C1 segment of cervical spinal cord (tissue), 14 donors: ENCODE results near the gene SF3B4.
A peak's percentile ranks its signal among the peaks of the same experiment; 100 is the strongest.
"Not testable (repeated sequence)": the region's sequence is repeated elsewhere in the genome, so short reads cannot be mapped to it uniquely, and the experiment has no call there.

ENCODE experiments used
- DNase-seq, 14 donors: peaks; one replicate each; lab custom pipeline; 2025; lab: John Stamatoyannopoulos, UW

Gene SF3B4

DNA sequence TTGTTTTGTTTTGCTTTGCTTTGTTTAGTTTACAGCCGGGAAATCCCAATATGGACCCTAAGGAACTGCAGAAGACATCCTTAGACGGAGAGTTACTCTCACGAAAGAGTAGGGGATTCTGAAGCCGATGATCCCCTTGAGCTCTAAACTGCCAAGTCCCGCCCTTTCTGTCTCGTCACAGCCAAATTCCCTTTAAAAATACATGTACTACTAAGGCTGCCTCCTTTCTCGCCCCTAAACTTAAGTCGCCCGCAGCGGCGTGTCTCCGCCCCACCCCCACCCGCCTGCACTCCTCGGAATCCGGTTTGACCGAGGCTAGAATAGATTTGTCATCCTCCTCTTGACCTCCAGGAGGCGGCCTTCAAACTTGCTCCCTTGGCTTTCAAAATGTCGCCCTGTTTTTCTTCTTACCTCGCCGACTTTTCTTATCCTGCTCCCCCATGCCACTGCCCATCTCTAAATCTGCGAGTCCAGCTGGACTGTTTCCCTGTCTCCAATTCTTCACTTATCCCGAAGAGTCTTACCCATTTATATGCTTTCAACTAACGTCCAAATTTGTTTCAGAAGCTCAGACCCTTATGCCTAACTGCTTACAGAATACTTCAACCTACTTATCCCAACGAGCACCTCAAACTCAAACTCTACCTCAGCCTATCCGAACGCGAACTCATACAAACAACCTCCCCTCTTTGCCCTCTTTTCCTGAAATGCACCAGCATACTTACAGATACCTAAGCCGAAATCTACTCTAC, 39.2 kb downstream of the SF3B4 start:
- DNase-seq = peak in 13 of 14 donors; percentile 6 to 90 (median 75)

DNA sequence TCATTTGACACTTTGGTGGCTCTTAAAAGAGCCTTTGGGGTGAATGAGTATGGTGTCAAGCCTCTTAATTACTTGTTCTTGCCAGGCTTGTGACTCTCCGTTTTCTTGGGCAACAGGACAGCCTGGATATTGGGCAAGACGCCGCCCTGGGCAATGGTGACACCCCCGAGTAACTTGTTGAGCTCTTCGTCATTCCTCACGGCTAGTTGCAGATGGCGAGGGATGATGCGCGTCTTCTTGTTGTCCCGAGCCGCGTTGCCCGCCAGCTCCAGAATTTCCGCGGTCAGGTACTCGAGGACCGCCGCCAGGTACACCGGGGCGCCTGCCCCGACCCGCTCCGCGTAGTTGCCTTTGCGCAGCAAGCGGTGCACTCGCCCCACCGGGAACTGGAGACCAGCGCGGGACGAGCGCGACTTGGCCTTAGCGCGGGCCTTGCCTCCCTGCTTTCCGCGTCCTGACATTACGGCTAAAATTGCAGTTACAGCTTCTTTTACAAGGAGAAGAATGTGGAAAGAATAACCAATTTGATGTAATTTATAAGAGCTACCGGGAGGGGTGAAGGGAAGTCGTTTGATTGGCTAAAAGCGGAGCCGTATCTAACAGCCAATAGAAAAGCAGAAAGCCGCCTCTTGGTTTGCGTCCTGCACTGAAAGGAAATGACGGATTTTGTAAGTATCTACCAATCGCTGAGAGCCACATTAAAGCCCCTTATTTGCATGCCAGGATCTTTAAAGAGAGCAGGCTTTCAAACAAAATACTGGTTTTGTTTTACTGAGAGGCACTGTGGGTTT, 40.0 kb downstream of the SF3B4 start:
- DNase-seq = peak; percentile 17 to 98 (median 84)

DNA sequence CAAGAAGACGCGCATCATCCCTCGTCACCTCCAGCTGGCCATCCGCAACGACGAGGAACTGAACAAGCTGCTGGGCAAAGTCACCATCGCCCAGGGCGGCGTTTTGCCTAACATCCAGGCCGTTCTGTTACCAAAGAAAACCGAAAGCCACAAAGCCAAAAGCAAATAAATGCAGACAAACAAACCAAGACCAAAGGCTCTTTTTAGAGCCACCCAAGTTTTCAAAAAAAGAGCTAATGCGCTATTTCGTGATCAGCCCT, 40.5 kb downstream of the SF3B4 start:
- DNase-seq = not testable (repeated sequence)

DNA sequence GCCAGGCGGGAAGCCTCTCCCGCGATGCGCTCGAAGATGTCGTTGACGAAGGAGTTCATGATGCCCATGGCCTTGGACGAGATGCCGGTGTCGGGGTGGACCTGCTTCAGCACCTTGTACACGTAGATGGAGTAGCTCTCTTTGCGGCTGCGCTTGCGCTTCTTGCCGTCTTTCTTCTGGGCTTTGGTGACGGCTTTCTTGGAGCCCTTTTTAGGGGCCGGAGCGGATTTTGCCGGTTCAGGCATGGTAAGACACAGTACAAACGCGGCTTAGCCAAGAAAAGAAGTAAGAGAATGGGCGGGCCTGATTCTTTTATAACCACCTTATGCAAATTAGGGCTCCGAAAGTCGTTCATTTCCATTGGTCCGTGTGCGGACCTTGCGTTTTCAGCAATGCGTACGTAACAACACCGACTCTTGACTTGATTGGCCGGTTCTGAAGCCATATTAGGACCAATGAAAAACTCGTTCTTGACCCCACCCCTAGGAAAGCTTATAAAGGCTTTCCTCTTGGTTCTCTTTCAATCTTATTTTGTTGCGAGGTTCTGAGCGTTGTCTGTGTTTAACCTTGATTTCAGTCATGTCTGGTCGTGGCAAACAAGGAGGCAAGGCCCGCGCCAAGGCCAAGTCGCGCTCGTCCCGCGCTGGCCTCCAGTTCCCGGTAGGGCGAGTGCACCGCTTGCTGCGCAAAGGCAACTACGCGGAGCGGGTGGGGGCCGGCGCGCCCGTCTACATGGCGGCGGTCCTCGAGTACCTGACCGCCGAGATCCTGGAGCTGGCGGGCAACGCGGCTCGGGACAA, 41.0 kb downstream of the SF3B4 start:
- DNase-seq = peak; percentile 61 to 99 (median 88)

DNA sequence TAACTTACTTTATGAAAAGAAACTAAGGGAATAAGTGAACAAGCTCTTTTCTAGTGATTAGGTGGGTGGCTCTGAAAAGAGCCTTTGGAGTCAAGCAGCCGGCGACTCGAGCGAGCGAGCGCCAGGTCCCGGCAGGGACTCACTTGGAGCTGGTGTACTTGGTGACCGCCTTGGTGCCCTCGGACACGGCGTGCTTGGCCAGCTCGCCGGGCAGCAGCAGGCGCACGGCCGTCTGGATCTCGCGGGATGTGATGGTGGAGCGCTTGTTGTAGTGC, 41.5 kb downstream of the SF3B4 start:
- peak in 3 of 14 donors; percentile 54 to 61 (median 58) for DNase-seq

DNA sequence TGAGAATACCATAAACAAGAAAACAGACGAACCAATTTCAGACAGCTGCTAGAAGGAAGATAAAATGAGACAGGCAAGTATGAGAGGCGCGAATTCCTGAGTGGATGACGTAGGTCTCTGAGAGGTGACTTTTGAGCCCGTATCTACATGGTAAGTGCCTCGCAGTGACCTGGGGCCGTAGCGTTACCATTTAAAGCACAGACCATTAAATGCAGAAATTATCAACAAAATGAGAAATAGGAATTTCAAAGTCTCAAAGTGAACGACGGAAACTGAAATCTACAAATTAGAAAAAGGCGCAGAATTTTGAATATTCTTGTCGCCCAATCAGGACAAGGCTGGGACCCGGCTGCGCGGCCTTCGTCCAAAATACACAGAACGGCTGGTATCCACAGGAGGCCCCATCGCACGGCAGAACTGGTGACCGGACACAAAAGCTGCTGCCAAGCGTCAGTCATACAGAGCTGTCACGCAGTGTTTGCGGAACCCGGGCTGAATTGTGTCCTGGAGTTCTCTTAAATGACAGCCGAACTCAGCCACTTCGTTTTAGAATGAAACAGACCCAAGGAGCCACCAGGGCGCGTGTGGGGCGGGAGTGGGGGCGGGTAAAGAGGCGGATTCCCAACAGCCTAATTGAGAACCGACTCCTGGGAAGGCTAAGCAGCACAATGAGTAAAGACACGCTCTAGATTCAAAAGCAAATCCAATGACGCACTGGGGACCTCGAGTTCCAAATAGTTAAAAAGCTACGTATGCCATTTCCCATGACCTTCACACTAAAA, 42.1 kb downstream of the SF3B4 start:
- peak; percentile 18 to 91 (median 71) for DNase-seq

DNA sequence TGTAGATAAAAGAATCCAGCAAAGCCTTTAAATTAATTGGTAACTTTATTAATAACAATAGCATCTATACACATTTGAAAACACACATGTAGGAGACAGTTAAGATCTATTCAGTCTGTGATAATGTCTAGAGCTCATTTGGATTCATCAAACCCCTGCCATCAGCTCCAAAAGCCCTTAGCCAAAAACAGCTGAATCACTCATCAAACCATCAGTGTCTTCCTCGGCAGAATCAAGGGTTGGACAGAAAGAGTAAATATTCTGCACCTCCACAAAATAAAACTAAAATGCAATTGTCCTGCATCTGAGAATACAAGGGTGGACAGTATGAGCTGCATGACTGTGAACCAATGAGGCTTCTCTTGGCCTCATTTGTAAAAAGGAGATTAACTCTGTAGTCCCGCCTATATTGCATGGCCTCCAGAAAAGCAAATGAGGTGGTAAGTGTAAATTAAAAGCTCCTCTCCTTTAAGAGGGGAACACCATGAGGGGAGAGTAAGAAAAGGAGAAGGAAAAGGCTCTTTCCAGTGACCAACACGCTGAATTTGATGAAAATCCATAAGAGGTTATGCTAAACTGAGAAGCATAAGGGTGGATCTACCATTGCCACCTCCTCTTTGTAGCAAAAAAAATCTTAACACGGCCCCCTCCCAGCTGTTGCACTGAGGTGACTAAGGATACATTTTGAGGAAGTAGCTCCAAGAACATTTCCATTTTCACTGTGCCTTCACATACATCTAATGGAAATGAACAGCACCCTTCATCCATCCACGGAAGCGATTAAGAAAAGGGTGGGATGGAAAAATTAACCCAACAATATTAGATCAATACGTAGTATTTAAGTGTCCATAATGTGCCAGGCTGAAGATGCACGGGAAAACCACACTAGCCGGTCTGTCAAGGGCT, 42.9 kb downstream of the SF3B4 start:
- peak in 1 of 14 donors; percentile 41 for DNase-seq

DNA sequence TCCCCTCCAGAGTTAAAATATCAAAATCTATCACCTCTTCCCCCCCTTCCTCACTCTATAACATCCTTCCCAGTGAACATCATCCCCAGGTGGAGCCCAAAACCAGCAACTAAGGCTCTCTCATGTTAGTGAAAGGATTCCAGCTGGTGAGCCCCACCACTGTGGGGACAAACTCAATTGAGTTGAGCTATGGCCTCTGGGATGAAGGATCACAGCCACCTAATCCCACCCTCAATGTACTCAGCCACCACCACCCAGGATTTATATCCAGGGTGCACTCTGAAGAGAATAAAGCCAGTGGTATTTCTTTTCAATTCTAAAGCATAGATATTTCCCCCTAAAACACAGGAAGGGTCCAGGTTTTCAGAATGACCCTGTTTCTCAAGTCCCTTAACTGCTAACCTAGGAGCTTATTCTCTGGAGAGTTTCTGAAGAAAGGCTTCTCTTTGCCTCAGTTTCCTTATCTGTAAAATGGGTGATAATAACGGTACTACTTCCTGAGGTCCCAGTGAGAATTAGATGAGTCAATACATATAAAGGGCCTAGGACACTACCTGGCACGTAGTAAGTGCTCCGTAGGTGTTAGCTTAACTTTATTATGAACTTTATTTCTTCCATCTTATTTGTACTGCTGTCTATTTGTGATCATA, 43.9 kb downstream of the SF3B4 start:
- no peak for DNase-seq

DNA sequence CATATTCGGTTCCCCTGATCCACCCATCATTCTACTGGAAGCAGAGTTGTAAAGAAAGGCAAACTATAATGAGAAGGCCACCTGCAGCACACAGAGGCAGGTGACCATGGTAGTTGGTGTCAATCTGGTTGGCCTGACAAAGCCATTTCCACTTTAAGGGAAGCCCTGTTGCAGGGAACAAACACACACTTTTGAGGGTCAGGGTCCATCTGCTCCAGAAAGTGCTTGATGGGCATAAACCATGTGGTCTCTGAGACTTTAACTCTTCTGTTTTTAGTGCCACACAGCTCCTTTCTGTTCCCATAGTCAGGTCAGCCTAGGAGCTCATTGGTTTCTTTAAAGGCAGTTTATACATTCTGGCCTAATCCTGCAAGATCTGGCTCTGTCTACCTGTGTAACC, 45.7 kb downstream of the SF3B4 start:
- no peak for DNase-seq

DNA sequence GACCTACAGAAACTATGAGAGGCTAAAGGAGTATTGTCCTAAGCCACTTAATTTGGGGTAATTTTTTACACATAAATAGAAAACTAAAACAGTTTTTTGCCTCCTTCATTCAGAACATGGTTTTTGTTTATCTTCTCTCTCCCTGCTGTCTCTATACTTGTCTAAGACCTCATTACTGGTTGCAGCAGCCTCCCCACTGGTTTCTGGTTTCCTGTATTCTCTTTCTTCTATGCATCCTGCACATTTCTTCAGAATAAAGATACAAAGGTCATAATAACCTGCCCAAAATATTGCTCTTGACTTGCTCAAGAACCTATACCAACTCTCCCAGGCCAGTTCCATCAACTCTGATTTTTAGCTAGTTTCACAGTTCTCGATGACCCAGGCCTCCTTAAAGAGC, 48.0 kb downstream of the SF3B4 start:
- DNase-seq = no peak

DNA sequence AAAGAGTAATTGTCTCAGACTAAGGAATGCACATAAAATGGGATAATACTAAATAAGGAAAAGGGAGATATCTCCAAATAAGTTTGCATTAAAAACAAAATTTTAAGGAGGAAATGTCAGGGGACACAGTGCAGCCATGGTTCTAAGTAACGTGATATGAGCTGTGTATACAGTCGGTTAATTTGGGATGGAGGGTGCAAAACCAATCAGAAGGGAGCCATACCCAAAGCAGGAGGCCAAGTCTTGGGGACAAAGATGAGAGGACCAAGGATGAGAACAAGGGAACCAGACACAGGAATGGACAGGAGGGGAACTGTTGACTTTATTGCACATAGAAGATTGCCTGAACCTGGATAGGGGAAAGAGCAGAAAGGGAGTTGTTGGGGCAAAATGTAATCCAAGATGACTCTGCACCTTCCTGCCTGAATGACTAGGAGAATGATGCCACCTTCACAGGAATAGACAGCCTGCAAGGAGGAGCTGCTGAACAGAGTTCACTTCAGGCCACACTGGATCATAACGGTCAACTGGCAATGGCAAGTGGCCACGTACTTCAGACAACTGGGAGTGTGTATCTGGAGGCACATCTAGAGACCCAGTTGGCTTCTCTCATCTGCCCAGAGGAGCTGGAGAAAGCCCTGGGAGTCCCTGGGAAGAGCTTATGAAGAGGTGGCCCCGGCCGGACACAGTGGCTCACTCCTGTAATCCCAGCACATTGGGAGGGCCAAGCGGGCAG, 50.2 kb downstream of the SF3B4 start:
- no peak for DNase-seq
